OCI-M1 (cell line): ENCODE results near the gene TOMM20L.
"Not testable (repeated sequence)": the region's sequence is repeated elsewhere in the genome, so short reads cannot be mapped to it uniquely, and the experiment has no call there.

Experiments used
- DNase-seq: peaks from one replicate; lab custom pipeline; 2025; lab: John Stamatoyannopoulos, UW

TOMM20L gene

GRCh38 chr14:58395812-58396788 lies at the start of gene TOMM20L:
TSS of gene TOMM20L (plus strand) at chr14:58395930. CDS start at chr14:58395958, 28 bp downstream.
- DNase-seq: peak; percentile 76

DNA sequence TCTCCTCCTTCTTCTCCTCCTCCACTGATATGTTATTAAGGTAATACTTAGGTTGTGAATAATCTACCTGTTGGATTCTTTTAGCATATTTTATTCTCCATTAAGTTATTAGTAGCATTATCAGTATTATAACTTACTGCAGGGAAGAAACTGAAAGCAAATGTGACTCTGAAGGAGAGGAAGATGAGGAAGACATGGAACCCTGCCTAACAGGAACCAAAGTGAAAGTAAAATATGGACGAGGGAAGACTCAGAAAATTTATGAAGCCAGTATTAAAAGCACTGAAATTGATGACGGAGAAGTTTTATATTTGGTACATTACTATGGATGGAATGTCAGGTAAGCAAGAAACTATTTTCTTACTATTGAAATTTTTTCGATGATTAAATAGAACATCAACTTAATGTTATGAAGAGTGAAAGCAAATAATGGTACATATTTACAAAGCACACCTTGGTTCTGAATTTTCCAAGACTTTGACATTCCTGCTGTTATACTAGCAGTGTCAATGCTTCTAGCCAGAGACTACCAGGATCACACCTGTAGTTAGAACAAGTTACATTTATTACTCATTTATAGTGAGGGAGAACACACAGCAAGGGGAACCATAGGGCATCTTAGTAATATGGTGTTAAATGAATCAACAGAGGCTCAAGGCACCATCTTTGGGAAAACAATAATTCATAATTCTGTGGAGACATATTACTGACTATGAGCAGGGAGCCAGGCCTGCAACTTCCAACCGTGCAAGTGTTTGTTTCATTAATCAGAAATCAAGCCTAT lies 42.0 kb upstream of the TOMM20L start:
- peak; percentile 57 for DNase-seq

DNA sequence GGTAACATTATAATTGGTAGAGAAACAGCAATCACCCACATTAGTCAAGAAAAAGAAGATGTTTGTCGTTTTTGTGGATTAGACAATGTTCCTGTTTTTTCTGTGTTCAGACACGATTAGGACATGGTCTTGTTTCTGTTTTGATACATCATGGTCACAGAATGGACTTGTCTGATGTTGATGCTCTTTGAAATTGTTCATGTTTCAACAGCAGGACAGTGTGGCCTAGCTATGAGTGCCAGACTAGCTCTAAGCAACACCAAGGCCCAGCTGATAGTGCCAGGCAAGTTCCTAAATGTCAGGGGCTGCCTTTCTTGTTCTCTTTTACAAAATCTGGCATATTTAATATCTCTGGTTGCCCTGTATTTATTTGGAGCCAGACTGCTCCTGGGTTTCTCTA lies 40.9 kb upstream of the TOMM20L start:
- DNase-seq: no peak

DNA sequence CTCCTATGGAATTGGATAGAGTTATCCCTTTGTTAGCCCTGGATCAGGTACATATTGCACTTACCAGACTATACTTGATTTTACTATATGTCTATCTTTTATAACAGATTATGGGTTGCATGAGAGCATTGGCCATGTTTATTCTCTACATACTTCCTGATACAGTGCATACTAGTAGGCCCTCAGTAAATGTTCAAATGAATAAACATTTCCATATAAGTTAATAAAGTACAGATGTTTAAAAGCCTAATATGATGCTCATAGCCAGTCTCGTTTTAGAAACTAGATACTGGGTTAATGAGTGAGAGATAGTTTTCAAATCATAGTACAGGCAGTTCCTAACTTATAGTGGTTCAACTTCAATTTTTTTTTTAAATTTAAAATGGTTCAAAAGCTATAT lies 39.5 kb upstream of the TOMM20L start:
- DNase-seq: no peak

DNA sequence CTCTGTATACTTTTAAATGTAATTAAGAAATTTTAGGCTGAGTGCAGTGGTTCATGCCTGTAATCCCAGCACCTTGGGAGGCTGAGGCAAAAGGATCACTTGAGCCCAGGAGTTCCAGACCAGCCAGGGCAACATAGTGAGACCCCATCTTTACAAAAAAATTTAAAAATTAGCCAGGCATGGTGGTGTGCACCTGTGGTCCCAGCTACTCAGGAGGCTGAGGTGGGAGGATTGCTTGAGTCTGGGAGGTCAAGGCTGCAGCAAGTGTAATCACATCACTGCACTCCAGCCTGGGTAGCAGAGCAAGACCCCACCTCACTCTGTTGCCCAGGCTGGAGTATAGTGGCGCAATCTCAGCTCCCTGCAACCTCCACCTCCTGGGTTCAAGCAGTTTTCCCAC lies 33.5 kb upstream of the TOMM20L start:
- not testable (repeated sequence) for DNase-seq

- peak; percentile 41 for DNase-seq
Observed at GRCh38 chr14:58362798-58363412, 32.8 kb upstream of the TOMM20L start.

- no peak for DNase-seq
Observed at GRCh38 chr14:58364316-58364715, 31.4 kb upstream of the TOMM20L start.

DNA sequence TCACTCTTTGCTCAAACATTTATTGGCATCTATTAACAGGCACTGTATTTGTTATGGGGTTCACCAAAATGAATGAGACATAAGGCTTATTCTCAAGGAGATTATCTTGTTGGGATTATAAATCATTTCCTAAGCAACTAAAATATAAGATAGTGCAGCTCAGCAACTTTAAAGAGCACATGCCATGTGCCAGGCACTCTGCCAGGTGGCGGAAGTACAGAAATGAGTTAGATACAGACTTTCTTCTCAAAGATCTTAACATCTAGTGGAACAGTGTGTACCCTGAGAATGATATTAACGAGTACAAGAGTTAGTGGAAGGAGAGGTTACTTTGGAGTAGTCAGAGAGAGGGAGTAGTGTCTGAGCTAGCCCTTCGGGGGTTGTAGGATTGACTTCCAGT lies 28.4 kb upstream of the TOMM20L start:
- DNase-seq: no peak

DNA sequence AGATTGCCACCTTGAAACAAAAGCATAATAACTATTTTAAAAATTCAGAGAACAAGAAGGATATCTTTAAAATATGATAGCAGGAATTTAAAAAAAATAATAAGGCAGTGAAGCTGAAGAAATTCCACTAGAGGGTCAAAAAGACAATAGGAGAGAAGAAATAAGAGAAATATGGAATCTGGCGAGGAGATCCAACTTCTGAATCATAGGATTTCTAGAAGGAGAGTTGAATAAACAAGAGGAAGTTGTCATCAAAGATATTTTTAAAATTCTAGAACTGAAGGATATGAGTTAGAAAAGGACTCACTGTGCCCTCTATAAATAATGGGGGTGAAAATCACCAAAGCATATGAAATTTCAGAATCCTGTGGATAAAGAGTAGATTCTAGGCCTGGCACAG lies 26.8 kb upstream of the TOMM20L start:
- no peak for DNase-seq

DNA sequence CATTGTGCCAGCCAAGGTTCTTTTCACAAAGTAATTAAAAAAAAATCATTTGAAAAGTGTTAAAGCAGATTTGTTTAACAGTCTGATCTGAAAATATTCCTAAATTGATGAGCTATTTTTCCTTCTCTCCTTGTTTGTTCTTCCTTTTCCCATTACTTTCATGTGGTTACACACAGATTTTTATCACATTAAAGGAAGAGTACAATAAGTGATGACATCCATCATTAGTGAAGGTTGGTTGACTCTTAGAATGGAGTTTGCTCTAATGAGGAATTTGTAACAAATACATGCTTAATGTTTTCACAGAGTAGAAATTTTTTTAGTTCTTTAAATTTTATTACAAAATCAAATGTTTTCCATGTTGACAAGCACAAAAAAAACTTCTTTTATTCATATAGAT lies 18.9 kb upstream of the TOMM20L start:
- DNase-seq: no peak

DNA sequence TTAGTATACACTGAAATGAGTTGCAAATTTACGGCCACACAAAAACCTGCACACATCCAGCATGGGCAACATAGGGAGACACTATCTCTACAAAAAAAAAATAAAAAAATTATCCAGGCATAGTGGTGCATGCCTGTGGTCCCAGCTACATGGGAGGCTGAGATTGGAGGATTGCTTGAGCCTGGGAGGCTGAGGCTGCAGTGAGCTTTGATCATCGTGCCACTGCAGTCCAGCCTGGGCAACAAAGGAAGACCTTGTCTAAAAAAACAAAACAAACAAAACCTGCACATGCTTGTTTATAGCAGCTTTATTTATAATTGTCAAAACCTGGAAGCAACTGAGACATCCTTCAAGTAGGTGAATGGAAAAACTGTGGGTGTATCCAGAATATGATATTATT lies 4.9 kb upstream of the TOMM20L start:
- DNase-seq: no peak

DNA sequence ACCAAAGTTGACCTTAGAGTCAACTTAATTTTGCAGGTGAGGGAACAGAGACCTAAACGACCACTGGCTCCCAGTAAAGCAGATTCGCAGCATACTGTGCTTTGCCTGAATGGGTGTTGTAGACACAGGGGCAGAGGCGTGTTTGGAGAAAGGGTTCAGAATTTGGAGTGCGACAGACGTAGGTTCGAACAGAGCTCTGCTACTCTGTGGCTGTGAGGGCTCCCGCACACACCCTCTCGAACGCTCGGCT lies 243 bp upstream of the TOMM20L start:
- DNase-seq: no peak

DNA sequence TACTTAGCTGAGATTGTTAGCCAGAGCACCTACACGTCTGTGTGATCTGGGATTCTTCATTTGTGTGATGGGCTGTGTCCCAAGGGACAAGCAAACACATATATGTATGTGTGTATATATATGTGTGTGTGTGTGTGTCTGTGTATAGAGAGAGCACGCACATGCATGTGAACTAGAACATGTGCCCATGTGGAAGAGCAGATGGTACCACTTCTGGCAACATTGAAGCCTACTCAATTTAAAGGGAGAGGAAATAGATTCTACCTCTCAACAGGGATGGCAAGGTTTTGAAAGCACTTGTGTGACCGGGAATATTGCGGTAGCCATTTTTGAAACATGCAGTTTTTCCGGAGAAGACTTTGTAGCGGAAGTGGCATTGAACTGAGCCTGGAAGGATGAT lies 1.4 kb downstream of the TOMM20L start:
- no peak for DNase-seq

- no peak for DNase-seq
Observed at GRCh38 chr14:58398495-58398894, 2.8 kb downstream of the TOMM20L start.

GRCh38 chr14:58398895-58399294 lies 3.2 kb downstream of the TOMM20L start:
- no peak for DNase-seq

DNA sequence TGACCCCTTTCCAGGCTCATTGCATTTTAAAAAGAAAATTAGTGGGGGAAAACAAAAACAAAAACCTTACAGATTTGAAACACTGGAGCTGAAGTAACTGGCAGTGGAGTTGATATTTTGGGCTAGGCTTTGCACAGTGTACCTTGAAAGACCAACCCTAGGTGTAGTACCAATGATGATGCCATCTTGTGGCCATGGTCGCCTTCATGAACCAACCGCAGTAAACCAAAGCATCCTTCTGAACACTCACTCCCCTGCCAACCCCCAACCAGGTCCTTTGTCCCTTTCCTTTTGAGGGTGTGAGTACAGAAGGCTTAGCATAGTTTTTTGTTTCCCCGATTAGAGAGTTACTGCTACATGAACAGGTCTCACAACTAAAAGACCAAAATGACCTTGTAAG lies 5.9 kb downstream of the TOMM20L start:
- no peak for DNase-seq

GRCh38 chr14:58408681-58409215 lies 13.0 kb downstream of the TOMM20L start:
- DNase-seq: no peak

GRCh38 chr14:58414845-58415244 lies 19.1 kb downstream of the TOMM20L start:
- peak; percentile 5 for DNase-seq

DNA sequence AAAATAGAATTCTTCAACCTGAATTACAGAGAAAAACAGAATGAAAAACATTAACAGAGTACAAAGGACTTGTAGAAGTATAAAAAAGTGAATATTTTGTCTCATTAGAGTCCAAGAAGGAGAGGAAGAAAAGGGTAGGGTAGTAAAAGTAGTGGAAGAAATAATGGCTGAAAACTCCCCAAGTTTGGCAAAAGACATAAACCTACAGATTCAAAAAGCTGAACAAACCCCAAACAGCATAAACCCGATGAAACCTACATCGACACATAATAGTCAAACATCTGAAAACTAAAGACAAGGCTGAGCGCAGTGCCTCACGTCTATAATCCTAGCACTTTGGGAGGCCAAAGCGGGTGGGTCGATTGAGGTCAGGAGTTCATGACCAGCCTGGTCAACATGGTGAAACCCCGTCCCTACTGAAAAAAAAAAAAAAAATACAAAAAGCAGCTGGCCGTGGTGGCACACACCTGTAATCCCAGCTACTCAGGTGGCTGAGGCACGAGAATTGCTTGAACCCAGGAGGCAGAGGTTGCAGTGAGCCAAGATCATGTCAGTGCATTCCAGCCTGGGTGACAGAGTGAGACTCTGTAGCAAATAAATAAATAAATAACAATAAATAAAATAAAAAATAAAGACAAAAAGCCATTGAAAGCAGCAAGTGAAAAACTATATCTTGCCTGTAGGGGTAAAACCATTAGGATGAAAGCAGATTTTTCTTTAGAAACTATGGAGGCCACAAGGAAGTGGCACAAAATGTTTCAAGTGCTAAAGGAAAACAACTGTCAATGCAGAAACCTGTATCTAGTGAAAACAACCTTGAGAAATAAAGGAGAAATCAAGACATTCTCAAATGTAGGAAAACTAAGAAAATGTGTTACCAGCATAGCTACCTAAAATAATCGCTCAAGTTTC lies 20.2 kb downstream of the TOMM20L start:
- no peak for DNase-seq

GRCh38 chr14:58416934-58417333 lies 21.2 kb downstream of the TOMM20L start:
- DNase-seq: not testable (repeated sequence)

DNA sequence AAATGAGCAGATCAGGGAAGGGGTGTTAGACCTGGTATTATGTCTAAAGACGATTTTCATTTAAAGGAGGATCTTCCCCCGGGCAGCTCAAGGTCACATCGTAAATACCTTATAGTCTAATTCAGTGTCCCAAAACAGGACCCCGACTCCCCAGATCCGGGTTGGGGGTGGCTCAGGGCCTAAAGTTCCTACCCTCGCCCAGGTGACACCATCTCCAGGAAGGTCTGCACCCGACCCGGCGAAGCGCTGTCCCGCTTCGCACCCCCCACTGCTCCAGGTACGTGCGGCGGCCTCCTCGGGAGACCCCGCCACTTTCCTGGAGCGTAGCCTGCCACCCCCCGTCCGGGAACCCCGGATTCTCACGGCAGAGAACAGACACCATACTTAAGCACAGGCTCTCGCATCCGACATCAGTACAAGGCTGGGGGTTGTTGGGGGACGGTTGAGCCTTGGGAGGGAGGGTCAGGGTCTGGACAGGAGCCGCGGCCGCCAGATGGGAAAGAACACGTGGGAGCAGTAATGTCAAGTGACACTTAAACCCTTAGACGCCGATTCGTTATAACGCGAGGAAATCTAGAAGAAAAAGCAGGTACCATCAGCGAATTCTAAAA lies 31.0 kb downstream of the TOMM20L start:
- DNase-seq: peak; percentile 85
